Natural killer cell treated with Interleukin-12 subunit alpha and Interleukin-12 subunit beta and Interleukin-15 and Interleukin-18, amount 100 ng/mL, for 72 hours (primary cell): ENCODE measurements around the gene TK2. TPM values are rescaled to one million over a fixed set of nuclear protein-coding genes. Genes with fewer than 3 reads are reported as not detected.

Experiments used
- total RNA-seq, 2 donors: library from RNA; stranded (reverse); gene quantifications; one replicate each; pipeline ENCODE4 v1.2.3, GENCODE V29; 2022

Gene TK2
- total RNA-seq, 2 donors from 2014 or later: 5.9 to 6.3 TPM

Other genes starting within 250 kb of the TK2 start
- not detected for gene CDH5, start 183.4 kb downstream of the TK2 start, total RNA-seq
- gene BEAN1, start 122.8 kb downstream of the TK2 start, total RNA-seq: not detected
- gene CKLF, start 2.5 kb upstream of the TK2 start, total RNA-seq: 10 to 100 TPM; 71.2 to 78.6 TPM
- gene CMTM1, start 16.3 kb upstream of the TK2 start, total RNA-seq: 10 to 100 TPM in 1 of 2 donors, 1 to 10 TPM in 1; 7.2 to 11.6 TPM
- gene CMTM2, start 29.3 kb upstream of the TK2 start, total RNA-seq: under 1 TPM; 0.45 to 0.67 TPM
- gene CMTM3, start 54.6 kb upstream of the TK2 start, total RNA-seq: 10 to 100 TPM; 43.8 to 49.7 TPM
- 1 to 10 TPM; 1.2 to 2.2 TPM for gene CMTM4, start 146.6 kb upstream of the TK2 start, total RNA-seq
- 100 to 1,000 TPM in 1 of 2 donors, 10 to 100 TPM in 1; 74.0 to 101 TPM for gene DYNC1LI2, start 201.5 kb upstream of the TK2 start, total RNA-seq